ENCODE data around the gene NT5DC4. TPM values are rescaled to one million over a fixed set of nuclear protein-coding genes. Genes with fewer than 3 reads are reported as not detected.

The NT5DC4 gene
- total RNA-seq, 1 experiment from 2014 or later, result not detected

DNA sequence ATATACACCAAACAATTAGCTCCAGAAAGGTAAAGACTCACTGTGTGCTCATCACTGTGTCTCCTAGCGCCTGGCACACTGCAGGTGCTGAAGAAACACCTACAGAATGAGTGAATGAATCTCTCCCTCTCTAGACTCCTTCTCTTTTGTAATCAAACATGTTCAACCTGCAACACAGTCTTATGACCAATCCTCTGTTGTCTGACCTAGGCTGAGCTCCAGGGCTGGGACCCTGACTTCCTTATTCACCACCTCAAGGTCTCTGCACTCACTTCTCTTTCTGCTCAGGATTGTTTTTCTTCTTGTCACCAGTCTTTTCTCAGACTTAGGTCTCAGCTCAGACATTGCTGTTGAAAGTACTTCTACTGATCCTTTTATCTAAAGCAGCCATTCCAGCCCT, 33.7 kb downstream of the NT5DC4 start:
- DNase-seq (ENCODE audit: low spot score), result no peak

DNA sequence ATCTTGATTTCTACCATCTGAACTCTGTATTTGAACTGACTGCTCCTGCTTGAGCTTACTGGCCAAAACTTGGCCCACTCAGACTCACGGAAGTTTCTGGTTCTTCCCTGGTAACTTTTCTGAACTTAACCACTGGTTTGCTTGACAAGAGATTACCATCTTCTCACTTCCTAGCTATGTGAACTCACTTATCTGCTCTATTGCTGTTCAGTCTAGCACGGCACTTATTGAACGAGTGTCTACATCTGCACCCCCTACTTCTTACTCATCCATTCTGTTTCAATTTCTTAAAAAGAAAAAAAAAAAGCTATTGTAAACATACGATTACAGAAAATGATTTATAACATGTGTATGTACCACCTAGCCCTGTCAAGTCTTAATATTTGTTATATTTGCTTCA, 34.6 kb downstream of the NT5DC4 start:
- DNase-seq (ENCODE audit: low spot score), result no peak

DNA sequence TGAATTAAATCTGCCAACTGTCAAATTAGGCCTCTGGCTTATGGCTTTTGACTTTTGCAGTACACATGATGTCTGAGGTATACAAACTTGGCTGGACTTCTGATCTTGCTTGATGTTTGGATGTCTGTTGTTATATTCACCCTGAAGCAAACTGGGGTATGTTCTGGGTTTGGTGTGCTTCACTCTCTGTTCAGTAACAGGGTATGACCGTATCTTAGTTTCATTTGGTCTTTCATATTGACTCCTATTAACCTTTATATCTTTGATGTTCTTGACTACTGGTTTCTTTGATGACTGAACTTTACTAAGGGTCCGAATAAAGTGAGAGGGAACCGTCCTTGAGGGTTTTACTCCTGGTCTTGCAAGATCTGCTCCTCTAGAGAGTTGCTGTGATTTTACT, 35.4 kb downstream of the NT5DC4 start:
- DNase-seq (ENCODE audit: low spot score), result no peak

DNA sequence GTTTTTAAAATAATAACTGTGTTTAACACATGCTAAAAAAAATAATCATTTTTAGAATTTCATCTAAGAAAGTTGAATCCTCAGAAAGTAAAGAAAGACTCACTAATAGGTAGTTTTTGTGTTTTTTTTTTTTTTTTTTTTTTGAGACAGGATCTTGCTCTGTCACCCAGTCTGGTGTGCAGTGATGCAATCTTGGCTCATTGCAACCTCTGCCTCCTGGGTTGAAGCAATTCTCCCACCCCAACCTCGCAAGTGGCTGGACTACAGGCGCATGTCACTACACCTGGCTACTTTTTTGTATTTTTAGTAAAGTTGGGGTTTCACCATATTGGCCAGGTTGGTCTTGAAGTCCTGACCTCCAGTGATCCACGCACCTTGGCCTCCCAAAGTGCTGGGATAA, 36.4 kb downstream of the NT5DC4 start:
- no peak for DNase-seq (ENCODE audit: low spot score)

DNA sequence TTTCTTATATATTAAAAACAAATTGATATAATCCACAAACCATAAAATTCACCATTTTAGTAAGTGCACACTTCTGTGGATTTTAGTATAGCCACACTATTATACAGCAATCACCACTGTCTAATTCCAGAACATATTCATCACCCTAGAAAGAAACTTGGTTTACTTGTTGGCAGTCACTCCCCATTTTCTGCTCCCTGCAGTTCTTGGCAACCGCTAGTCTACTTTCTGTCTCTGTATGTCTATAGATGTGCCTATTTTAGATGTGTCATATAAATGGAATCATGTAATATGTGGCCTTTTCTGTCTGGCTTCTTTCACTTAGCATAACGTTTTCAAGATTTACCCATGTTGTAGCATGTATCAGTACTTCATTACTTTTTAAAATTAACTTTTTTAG, 37.9 kb downstream of the NT5DC4 start:
- DNase-seq (ENCODE audit: low spot score), result no peak

DNA sequence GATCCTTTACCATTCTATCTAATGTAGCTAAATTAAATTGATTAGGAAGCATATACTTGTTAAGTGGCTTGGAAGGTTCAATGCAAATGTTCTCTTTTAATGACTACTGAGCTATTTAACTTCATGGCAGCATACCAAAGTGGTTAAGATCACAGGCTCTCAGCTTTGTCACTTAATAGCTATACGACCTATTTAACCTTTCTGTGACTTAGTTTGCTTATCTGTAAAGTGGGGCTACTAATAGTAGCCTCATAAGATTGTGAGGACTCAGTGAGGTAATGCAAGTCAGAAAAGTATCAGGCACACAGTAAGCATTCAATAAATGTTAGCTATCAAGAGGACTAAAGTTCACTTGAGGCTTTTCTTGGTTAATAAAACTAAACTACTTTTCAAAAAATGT, 39.3 kb downstream of the NT5DC4 start:
- DNase-seq (ENCODE audit: low spot score), result no peak

DNA sequence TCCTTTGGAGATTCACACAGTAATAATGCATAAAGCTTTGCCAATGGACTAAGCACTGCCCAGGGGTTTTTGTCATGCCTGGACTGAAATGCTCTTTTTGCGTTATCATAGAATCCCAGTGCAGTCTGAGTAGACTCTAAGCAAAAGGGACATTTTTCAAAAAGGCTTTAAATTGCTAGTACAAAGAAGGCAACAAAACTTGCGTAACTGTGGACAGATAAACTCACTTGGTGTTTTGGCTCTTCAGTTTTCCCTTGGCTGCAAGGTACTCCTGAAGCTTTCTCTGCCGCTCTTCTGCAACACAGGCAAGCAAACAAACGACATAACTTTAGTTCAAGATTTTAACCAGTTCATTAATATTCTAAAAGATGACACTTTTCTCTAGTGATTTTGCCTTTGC, 41.5 kb downstream of the NT5DC4 start:
- no peak for DNase-seq (ENCODE audit: low spot score)

DNA sequence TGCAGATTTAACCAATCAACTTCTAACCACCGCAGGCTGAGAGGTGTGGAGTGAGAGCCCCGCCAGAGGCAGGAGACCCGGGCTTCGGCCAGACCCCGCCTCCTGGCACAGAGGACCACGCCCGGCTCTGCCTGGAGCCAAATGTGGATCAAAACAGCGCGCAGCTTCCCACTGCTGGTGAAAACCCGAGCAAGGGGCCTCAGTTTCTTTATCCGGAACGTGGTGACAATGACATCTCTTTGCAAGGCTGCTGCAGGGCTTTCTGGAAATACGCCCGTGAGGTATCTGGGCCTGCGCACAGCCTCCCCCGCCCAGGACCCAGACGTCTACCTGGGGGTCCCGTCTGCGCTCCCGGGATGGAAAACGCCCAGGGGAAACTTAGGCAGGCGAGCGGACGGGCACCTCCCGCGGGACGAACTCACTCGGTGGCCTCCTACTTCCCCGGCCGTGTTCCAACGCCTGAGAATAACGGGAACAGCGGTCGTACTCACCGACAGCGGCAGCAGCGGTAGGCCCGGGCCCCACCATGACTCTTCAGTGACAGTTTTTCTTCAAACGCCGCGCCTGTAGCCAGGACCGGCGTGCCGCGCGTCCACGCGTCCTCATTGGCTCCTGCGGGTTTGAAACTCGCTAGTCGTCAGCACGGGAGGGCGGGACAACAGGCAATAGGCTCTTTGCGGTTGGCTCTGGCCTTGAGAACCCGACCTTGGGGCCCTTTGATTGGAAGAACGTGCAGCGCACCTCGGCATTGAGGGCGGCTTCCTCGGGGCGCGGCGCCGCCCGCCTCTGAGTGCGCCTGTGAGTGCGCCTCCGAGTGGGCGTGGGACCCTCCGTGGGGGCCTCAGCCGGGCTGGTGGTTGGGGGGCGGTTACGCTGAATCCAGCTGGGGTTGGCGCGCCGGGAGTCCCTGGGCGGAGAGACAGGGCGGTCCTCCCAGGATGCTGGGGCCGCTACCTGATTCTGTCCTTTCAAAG, 43.5 kb downstream of the NT5DC4 start, which contains the start of gene CKAP2L:
Gene CKAP2L (minus strand): TSS at position 539 of the 974 bp plus-strand sequence. CDS start 11 bp downstream, at position 528.
- DNase-seq (ENCODE audit: low spot score), result peak; percentile 97

DNA sequence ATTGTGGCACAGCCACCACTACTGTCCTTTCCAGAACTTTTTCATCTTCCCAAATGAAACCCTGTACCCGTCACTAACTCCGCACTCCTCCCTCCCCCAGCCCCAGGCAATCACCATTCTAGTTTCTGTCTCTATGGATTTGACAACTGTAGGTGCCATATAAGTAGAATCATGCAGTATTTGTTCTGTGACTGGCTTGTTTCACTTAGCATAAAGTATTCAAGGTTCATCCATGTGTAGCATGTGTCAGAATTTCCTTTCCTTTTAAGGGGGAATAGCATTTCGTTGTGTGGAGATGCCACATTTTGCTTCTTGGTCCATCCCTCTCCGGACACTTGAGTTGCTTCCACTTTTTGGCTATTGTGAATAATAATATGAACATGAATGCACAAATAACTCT, 44.4 kb downstream of the NT5DC4 start:
- peak; percentile 14 for DNase-seq (ENCODE audit: low spot score)

DNA sequence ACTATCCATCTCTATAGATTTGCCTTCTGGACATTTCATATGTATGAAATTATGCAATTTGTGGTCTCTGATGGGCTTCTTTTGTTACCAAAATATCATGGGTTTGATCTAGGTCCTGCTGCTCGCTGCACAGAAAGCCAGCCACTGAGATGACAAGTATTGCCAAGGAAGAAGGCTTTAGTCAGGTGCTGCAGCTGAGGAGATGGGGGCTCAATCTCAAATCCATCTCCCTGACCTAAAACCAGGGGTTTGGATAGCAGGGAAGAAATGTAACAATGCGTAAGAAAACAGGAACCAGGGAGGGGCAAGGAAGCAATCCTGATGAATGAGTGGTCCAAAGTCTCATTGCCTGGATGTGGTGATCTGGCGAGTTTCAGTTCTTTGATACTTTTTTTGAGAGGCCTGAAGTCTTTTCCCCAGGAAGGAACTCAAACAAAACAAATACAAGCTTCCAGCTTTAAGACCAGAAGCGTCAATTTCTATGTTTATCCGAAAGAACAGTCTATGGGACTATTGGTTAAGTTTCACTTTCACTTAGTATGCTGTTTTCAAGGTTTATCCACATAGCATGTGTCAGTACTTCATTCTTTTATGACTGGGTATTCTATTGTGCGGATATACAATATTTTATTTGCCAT, 47.0 kb downstream of the NT5DC4 start:
- DNase-seq (ENCODE audit: low spot score), result no peak

DNA sequence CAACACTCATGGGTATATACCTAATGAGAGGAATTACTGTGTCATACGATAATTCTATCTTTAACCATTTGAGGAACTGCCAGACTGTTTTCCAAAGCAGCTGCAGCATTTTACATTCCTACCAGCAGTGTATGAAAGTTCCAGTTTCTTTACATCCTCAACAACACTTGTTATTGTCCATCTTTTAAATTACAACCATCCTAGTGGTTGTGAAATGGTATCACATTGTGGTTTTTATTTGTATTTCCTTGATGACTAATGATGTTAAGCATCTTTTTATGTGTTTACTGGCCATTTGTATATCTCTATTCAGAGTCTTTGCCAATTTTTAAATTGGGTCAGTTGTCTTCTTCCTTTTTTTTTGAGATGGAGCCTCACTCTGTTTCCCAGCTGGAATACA, 47.6 kb downstream of the NT5DC4 start:
- DNase-seq (ENCODE audit: low spot score), result peak; percentile 26

DNA sequence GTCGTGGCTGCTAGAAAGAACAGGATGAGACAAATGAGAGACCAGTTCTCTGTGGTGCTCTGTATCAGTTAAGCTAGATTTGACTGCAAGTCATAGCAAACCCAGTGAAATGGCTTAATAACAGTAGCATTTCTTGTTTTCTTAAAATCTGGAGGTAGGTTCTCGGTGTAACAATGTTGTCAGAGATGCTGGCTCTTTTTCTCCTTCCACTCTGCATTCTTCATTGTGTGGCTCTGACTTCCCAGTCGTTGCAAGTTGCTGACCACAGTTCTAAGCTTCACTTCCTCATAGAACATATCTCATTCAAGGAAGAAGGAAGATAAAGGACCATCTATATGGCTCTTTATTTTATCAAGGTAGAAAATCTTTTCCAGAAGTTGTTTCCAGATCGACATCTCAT, 51.5 kb downstream of the NT5DC4 start:
- no peak for DNase-seq (ENCODE audit: low spot score)

DNA sequence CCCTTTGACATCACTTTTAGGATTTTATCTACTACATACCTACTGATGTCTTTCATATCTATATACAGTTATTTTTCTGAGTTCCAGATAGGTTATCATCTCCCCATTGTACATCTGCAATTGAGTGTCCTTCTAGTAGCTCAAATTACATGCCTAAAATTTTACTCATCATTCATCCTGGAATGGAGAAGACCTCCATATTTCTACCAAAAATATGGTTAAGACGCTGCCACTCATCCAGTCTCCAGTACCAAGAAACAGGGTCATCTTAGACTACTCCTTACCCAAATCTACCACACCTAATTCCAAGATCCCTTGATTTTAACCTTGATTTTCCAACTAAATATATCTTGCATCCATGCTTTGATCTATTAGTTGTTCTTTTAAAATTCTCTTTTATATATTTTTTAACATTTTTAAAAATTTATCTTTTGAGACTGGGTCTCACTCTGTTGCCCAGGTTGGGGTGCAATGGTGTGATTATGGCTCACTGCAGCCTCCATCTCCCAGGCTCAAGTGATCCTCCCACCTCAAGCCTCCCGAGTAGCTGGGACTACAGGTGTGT, 52.2 kb downstream of the NT5DC4 start:
- no peak for DNase-seq (ENCODE audit: low spot score)

DNA sequence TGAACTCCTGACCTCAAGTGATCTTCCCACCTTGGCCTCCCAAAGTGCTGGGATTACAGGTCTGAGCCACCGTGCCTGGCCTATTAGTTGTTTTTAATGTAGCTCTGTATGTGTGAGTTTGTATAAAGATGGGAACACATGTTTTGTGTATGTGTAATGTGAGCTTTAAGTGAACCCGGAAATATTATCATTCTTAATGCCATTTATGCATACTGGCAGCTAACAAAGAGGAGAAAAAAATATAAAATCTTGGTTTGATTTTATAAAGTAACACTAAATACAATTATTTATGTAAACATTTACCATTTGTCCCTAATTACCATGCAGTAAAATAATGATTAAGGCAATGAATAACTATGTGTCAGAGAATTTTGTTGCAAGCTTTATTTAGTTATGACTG, 52.7 kb downstream of the NT5DC4 start:
- DNase-seq (ENCODE audit: low spot score), result no peak

DNA sequence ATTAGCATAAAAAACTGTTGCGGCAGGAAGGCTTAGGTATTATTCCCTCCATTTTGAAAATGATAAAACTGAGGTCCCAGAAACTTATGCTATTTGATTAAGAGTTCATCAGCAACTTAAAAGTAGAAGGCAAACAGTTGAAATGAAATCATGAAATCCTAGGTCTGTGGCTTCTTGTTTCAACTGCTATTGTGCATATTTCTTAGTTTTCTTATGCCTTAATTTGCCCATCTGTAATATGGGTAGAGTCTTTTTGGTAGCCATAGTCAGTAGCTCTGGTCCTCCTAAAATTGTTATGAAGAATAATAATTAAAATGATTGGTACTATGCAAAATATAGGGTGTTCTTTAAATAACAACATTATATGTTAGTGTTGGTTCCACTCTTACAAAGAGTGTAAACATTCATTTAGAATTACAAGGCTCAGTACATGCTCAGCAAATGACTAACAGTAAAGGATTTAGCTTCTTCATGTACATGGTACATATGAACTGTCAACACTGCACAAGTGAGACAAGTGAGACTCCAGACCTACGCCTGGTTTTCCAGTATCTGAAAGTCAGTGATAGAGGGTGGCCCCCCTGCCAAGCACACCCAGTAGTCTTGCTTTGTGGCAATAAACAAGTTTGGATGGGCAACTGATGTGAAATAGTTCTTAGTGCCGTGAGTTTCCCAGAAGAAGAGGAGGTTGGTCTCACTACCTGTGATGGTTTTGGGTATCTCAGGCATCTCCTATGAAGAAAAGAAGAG, 53.9 kb downstream of the NT5DC4 start:
- DNase-seq (ENCODE audit: low spot score), result no peak

DNA sequence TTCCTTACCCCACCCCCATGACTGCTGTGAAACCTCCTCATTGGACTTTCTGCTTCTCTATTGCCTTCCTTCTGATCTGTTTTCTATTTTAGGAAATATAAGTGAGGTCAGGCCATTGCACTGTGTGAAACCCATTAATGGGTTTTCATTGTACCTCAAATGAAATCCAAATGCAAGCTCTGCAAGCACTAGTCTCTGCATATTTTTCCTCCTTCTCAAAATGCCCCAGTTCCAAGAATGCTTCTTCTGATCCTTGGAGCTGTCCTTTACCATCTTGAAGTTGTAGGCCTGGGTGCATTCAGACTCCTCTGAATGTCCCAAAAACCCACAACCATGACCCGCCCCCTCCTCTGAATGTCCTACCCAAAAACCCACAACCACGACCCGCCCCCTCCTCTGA, 55.3 kb downstream of the NT5DC4 start:
- no peak for DNase-seq (ENCODE audit: low spot score)

DNA sequence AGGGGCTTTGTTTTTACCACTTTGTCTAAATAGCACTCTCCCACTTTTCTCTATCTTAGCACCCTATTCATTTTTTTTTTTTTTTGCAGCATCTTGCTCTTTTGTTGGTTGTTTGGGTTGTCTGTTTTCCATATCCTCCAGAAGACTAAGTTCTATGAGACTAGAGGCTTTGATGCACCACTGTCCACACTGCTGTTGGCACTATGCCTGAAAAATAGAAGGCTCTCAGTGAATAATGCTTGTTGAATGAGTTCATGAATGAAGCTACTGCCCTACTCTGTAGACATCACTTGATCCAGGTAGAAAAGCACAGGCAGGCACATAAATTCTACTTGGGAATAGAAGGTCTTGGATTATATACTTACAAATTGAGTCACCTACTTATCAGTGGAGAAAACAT, 56.2 kb downstream of the NT5DC4 start:
- DNase-seq (ENCODE audit: low spot score), result no peak

DNA sequence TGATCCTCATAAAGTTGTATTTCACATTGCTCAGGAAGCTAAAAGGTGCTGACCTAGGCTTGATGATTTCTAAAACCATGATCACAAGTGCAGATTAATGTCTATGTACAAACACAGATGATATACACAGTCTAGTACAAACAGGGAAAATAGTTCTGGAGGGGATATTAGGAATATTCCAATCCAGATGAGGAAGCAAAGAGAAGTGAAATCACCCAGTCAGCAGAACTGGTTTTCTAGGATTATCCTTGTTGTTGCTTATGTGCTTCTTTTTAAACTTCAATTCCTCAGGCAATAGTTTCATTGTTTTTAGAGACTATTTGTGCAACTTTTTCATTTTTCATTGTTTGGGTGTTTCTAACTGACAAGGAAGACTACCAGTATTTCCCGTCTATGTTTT, 58.8 kb downstream of the NT5DC4 start:
- no peak for DNase-seq (ENCODE audit: low spot score)

DNA sequence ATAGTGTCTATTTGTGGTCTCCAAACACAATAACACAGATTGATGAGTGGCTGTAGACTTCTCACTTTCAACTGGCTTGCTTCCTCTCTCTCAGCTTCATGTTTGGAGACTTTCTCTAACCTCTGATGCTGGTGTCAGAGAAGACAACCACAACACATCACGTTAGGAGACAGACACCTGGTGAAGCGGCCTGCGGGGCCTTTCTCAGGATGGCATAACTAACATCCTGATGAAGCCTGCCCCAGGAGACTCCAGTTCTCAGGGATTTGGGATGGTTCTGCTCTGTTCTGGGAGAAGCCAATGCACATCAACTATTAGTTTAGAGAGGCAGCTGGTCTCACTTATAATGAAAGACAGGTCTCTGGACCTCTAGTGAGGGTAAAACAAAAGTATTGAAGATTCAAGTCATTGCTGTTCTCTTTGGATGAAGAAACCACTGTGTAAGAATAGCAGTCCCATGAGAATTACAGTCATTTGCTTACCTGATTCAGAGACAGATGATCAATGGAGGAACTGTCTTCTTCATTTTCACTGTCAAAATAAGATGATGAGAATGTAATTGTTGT, 61.5 kb downstream of the NT5DC4 start:
- DNase-seq (ENCODE audit: low spot score), result no peak

DNA sequence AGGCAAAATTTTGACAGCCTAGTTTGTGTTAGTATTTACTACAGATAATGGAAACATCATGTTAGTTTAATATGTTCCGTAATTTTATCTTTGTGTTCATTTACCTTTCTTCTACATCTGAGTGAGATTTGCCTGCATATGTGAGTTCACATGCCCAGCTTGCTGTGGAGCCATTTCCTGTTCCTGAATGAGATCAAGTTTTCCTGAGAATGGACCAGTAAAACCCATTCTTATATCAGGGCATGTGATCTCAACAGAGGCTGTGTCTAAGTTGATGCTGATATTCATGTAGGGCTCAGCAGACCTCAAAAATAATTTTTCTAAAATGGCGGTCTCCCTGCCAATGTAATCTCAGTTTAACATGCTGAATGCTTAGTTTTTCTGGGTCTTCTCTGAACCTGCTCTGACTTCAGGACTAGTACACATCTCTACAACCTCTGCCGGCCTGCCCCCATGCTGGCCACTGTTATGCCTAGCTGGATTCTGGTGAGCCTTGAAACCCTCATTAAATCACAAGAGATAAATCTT, 62.4 kb downstream of the NT5DC4 start:
- no peak for DNase-seq (ENCODE audit: low spot score)
